GM19351 (cell line): ENCODE results near the gene MYO1E.

Experiments
- ATAC-seq: cut with Tn5 transposase; IDR thresholded peaks from one replicate; pipeline ENCODE4 v1.9.1; 2021; ENCODE audit warnings: mild to moderate bottlenecking, moderate library complexity; ENCODE audit not compliant: unreplicated experiment

The MYO1E gene

DNA sequence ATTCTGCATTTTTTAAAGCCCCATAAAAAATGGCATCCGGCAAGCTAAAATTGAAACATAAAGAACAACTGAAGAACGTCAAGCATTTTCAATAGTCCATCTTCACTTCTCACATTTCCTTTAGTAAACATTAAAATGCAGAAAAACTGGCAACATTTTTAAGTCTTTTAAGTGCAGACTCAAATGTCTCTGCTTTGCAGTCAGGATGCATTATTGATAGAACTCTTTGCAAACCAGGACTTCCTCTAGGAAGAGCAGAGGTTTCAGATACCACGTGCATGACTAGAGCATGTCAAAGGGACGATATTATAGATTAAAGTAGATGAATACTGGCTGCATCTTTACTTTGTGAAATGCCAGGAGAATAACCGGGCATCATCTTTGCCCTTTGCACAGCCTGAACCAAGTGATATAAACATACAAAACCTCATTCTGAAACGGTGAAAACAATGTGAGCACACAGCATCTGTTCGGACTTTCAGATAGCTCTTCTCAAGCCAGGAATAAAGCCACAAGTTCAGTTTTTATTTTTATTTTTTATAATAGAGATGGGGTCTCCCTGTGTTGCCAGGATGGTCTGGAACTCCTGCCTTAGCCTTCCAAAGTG, 101.0 kb downstream of the MYO1E start:
- ATAC-seq = no peak

DNA sequence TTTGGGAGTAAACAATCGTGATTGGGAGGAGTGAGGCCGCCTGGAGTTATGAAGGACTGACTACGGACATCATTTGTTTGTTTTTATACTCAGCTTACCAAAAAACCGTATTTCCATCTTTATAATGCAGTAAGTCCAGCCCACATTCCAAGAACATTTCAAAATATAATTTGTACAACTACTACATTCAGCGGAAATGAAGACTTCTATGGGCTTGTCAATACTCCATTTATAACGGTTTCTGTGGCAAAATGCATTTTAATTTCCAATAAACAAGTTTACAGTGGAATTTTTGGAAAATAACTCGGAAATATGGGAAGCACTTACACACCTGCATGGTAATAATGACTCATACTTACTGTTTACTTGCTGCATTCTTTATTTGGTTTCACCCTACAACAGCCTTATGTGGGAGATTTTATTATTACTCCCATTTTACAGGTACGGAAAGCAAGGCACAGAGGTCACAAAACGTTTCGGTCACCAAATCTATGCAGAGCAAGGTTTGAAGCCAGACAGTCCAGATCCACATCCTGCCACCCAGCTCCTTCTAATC, 103.7 kb downstream of the MYO1E start:
- no peak for ATAC-seq

DNA sequence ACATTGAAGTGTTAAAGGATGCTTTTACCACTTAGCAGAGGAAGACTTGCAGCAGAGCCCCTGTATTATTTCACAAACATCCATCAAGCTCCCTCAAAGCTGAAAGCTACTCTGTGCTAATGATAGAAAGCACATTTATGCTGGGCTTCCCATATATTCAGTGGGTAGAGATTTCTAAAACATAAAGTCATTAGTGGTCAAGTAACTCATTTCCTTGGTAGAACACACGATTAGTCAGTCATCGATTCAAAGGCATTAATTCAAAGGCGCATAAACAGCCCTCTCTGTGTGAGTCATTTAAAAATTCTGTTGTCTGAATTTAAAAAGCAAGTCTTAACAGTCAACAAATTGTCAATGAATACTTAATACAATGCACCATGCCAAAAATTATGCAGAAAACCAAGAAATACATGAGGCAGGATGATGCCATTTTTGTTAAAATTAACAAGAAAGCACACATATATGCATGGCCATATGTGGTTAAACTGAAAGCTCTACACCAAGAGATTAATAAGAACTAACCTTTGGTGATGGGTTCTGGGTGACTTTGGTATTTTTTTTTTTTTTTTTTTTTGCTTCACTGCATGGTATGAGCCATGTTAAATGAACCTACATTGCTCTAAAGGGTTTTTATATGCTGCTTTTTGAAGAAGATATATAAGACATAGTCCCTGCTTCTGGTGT, 104.4 kb downstream of the MYO1E start:
- ATAC-seq = no peak

DNA sequence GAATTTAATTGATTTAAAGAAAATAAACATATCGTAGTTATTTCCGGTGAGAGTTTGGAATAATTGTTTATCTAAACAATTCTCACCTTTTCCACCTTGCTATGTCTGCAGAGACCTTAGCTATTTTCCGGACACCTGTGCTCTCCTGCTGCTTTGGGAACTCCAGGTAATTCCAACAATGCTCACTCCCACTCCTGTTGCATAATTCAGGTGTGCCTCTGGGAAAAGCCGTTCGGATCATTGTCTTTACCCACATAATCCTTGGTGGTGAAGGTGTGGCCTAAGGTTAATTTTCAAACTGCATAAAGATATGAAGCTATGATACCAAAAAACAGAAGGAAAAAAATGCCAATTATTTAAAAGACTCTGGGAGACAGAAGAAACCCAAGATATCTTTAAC, 106.6 kb downstream of the MYO1E start:
- no peak for ATAC-seq

DNA sequence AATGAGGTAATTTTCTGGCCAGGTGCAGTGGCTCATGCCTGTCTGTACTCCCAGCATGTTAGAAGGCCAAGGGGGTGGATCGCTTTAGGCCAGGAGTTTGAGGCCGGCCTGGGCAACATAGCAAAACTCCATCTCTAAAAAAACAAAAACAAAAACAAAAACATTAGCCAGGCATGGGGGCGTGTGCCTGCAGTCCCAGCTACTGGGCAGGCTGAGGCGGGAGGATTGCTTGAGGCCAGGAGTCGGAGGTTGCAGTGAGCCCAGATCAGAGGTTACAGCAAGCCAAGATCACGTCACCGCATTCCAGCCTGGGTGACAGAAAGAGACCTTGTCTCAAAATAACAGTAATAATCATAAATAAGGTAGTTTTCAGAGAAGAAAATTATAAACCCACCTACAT, 110.4 kb downstream of the MYO1E start:
- ATAC-seq = no peak

DNA sequence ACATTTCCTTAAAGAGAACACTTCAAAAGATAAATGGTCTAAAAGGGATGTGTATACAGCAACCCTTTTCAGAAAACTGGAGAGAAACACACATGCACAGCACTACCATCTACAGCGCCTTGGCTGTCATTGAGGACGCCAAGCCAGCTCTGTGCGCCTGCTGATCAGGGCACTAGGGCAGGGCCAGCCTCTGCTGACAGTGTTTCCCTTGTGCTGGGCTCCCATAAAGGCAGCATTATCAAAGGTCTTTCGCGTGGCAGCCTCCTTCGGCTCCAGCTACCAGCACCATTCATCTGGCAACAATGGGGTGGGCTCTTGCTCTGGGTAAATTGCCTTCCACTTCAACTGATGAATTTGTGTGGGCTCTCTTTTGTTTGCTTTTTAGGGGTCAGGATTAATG, 112.6 kb downstream of the MYO1E start:
- no peak for ATAC-seq

DNA sequence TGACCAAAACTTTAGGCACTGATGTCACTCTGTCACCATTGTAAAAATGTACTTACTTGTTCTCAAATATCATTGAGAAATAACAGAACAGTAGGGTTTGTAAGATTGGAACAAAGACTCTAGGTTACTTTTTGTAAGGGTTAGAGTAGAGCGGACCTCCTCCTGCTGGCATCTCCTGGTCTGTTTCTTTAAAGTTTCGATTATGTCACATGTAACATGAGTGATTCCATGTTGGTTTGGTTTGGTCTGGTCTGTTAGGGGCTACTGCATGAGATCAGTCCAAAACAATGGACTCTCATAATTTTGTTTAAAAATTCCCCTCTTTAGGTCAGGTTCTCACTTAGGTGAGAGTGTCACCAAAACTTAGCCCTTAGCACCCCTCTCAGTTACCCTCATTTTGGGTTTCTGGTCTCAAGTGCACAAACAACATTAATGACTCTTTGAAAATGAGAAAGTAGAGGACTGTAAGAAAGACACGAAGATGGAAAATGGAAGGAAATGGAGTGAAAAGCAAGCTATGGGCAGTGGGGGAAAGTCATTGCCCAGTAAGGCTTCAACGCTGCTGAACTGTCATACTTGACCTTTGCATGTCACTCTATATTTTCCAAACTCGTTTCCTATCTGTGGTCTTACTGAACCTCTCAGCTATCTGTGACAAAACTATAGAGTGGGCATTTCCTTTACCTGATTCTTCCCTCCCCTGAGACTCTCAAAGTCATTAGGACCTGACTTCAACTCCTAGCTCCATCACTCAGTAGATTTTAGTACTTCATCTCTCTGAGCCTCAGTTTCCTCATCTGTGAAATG, 113.3 kb downstream of the MYO1E start:
- no peak for ATAC-seq

DNA sequence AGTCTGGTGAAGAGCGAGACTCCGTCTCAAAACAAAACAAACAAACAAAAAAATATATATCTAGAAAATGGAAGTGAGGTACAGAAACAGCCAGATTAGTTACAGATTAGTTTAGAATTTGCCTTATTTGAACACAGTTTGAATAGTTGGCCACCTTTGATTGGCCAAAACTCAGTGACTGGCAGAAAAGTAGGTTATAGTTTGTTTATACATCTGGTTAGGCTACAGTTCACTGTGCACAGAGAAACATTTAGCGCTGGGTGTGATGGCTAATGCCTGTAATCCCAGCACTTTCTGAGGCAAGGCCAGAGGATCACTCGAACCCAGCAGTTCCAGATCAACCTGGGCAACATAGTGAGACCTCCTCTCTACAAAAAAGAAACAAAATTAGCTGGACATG, 114.4 kb downstream of the MYO1E start:
- no peak for ATAC-seq

DNA sequence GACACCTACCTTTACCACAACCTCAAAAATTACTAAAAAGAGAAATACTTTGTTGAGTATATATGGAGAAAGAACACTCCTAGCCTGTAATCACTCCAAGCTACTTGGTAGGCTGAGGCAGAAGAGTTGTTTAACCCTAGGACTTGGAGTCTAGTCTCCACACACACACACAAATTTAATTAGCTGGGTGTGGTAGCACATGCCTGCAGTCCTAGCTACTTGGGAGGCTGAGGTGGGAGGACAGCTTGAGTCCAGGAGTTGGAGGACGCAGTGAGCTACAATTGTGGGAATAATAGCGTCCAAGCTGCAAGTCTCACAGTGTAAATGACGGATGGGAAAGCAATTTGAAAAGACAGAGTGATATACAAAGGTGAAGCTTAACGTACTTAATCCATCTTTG, 115.5 kb downstream of the MYO1E start:
- no peak for ATAC-seq

DNA sequence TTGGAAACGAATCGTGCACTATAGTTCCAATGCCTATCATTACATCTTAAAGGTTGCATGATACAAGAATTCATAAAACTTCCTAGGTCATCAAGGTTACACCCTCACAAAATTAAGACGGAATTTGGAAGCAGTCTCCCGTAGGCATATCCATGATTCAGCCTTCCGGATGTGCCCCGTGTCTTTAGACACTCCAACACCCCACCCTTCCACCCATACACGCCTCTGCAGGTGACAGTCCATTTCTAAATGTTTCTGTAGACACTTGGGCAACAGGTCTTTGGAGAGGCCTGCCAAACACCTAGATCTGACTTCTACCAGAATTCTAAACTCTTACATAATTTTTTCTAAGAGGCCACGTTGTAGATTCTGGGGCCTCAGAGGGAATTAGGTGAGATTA, 116.2 kb downstream of the MYO1E start:
- ATAC-seq = no peak

DNA sequence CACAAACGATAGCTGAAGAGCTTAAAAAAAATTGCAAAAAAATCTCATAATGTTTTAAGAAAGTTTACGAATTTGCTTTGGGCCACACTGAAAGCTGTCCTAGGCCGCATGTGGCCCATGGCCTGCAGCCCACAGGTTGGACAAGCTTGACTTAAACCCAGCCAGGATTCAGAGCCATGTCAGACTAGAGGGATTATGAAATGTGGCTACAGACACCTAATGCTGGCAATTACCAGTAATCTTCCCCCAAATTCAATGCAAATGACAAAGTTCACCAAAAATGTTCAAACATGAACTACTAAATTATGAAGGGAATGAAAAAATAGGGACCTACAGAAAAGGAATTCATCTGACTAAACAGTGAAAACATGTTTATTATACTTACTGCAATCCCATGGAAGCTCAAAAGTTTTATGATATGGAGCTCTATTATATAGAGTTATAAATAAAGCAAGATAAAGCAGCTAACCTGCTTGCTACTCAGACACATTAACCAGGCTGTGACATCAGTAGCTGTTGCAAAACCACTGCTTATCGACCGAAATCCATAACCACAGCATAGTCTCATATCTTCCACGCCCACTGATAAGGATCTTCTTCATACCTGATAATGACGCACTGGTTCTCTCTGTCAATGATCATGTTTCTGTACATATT, 116.9 kb downstream of the MYO1E start:
- no peak for ATAC-seq

DNA sequence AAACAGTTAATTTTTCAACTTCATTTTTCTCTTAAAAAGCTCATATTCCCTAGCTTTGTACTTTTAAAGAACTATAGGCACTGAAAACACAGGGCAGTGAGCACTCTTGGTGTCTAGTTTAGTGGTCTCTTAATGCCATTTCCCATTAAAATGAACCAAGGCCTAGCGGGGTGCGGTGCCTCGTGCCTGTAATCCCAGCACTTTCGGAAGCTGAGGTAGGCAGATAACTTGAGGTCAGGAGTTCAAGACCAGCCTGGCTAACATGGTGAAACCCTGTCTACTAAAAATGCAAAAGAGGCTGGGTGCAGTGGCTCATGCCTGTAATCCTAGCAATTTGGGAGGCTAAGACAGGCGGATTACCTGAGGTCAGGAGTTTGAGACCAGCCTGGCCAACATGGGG, 120.5 kb downstream of the MYO1E start:
- ATAC-seq = no peak

DNA sequence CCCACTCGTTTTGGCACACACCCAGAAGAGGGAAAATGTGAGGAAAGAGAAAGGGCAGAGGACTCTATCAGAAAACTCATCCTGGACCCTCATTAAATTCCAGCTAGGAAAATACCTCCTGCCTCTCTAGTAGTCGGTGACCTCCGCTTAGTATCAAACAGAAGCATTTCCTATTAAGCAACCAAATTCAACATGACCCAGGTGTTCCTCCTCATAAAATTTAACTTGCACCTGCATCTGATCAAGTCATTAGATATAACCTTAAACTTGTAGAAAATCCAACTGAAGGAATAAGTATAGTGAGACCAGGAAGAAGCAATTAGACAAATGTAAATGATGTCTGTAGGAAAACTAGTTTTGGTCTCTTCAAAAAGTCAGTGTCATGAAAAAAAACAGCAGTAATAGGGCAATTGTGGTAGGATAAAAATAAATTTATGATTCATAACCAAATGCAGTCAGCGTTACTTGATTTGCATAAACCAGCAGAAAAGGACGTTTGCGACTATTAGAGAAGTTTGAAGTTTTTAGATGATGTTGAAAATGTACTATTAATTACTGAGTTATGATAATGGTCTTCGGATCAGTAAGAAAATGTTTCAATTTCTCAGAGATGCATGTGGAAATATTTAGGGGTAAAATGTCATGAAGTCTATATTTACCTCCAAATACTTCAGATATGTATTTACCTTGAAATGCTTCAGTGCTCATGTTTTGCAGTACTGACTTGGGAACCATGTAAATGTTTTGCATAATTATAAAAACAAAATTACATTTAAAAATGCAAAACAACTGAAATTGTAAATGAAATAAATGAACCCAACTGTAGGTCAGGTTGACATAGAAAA, 121.4 kb downstream of the MYO1E start:
- ATAC-seq = peak; percentile 62

DNA sequence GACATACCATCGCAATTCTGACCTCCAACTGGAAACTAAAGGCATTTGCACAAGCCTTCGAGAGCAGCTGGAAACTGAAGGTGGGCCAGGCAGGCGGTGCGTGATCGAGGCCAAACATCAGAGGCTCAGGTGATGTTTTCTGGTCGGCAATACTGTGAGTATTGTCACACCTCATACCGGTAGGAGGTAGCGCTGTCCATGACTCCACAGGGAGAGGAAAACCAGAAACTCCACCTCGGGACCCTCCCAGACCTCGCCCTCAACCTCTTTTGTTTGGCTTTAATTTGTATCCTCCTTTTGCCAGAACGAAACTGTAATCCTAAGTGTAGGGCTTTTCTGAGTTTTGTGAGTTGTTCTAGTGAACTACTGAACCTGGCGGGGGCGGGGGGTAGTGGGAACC, 122.4 kb downstream of the MYO1E start:
- no peak for ATAC-seq

DNA sequence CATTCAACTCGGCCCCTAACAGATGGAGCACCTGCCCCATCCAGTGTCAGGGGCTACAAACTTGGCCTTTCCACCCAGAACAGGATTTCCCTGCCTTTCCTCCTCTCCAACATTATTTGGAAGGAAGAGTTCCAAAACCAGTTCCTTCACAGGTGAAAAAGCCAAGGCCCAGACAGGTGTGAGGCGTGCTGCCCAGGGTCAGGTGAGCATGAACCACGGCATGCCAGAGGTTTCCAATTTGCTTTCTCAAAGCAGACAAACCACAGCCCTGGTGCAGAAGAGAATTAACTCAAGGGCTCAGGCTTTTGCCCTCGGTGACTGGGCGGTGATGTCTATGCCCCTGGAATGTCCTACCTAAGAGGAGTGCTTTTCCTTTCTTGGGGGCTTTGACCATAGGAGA, 122.9 kb downstream of the MYO1E start:
- ATAC-seq = no peak

DNA sequence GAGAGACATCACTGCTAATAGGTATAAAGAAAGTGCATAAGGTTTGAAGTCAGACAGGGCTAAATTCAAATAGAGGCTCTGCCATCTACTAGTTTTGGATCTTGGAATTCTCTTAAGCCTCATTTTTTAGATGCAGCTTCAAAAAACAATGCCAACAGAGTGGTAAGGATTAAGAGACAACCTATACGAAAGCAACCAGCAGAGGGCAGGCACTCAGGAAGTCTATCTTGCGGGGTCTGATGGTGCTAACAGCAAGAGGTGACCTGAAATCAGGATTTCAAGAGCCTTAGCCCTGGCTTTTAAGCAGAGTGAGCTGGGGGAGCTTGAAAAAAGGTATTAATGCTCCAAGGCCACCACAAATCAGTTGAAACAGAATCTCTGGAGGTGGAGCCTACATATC, 125.3 kb downstream of the MYO1E start:
- no peak for ATAC-seq

DNA sequence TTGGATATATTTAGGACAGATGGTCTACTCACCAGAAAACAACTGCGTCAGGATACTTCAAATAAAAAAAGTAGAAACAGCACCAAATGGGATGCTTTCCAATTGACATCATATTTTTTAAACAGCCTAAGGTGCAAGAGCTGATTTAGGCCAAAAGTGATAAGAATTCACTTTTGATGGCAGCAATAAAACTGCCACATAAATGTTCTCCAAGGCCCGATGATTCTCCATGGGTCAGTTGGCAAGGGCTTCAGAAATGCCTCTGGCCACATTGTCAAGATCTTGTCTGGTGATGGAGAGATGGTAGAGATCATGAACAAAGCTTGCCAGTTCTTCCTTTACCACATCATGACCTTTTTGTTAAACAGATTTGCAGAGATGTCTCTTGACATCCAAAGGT, 127.1 kb downstream of the MYO1E start:
- no peak for ATAC-seq

DNA sequence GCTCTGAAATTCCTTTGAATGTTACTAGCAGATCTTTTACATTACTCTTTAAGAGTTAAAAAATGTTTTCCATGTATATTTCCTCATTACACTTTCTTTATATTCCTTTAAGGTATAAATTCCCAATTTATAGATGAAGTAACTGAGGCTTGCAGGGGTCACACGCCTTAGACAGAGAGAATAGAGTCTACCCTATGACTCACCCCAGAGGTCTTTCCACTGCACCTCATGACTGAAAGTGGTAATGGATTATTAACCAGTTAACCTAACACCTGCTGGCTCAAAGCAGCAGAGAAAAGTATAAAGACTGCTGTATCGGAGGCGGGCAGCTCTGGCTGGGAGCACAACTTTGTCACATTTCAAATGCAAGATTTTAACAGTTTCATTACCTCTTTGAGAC, 128.3 kb downstream of the MYO1E start:
- peak; percentile 91 for ATAC-seq

DNA sequence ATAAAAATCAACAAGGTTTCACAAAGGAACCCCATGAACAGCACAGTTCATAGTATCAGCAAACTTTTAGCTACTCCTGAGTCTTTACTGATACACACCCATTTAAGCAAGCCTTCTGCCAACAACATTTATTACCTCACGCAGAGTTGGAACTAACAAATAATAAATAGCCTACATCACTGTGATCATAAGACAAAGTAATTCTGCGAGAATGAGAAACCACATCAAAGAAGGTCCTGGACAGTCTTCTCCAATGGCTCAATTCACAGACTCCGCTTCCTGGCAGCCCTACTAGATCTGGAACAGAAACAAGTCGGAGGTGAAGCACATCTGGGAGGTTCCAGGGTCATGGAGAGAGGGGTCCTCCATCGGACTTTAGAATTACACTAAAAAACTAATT, 129.0 kb downstream of the MYO1E start:
- ATAC-seq = no peak

DNA sequence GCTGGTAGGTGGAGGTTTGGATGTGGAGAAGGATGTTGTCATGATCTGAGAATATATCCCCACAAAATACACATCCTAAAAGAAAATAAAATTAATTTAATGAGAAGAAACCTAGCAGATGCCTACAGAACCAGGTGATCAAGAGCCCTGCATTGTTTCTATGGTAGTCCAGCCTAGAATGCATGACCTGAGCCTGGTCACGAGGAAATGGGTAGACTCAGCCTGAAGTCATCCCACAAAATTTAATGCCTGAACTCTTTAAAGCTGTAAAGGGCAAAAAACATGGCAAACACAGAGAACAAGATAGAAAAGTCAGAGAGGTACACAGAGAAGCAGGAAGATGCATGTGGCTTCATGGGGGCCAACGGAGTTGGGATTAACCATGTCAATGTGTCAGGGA, 130.0 kb downstream of the MYO1E start:
- ATAC-seq = no peak

DNA sequence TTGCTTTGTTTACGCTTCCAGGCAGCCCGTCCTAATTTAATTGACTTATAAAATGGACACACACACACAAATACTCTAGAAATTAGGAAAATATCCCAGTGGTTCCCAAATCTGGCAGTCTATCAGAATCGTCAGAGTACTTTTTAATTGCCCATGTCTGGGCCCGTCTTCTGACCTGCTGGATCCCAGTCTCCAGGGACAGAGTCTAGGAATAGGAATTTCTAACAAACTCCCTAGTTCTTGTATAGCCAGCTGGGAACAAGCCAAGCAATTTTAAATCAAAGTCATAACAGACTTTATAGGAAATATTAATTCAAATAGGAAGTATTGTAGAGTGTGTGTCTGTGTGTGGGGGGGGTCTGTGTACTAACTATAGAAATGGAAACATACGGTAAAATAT, 132.6 kb downstream of the MYO1E start:
- no peak for ATAC-seq
